K562 (cell line): ENCODE data around the gene CD46. TPM values are rescaled to one million over a fixed set of nuclear protein-coding genes. Genes with fewer than 3 reads are reported as not detected.

ENCODE experiments used
- ETV5 ChIP-seq: sonication (generic); formaldehyde crosslinking; IDR thresholded peaks from 2 replicates; pipeline ENCODE4 v1.4.0; 2020; ENCODE audit warnings: low read depth, mild to moderate bottlenecking, missing genetic modification reagents
- FUS ChIP-seq: fragments of 200-400 bp; formaldehyde crosslinking; optimal IDR thresholded peaks from 2 replicates; pipeline ENCODE3; 2017; ENCODE audit warnings: low read depth, low read length
- GATAD2A ChIP-seq: fragments of 450-650 bp; IDR thresholded peaks from 2 replicates; pipeline ENCODE4 v1.6.1; 2017
- MIER1 ChIP-seq: fragments of 450-650 bp; IDR thresholded peaks from 2 replicates; pipeline ENCODE4 v1.6.1; 2016; ENCODE audit warnings: antibody characterized with exemption, mild to moderate bottlenecking, low read depth
- MYNN ChIP-seq, 2 experiments: sonication (generic); formaldehyde crosslinking in 1 of 2; IDR thresholded peaks; 2 replicates each; pipeline versions ENCODE4 v1.5.0 to v1.6.1; 2016 to 2020; ENCODE audit warnings: antibody characterized with exemption in 1 of 2, missing genetic modification reagents in 1 of 2
- RAD51 ChIP-seq: fragments of 450-650 bp; IDR thresholded peaks from 2 replicates; pipeline ENCODE4 v1.7.1; 2016; ENCODE audit warnings: low read depth, mild to moderate bottlenecking, borderline replicate concordance
- ZNF3 ChIP-seq: fragments of 250-450 bp; sonication (Bioruptor Pico); IDR thresholded peaks from 2 replicates; pipeline ENCODE4 v1.5.0; 2021; ENCODE audit warnings: mild to moderate bottlenecking, moderate library complexity
- polyA plus RNA-seq, 8 experiments: library from polyadenylated mRNA; depleted of rRNA in 4 of 8; stranded (reverse) in 5 of 8; unstranded in 3 of 8; fragments of >200 nt; fragmentation: Nextera tagmentation in 2 of 8; fragmentation: Illumina TruSeq in 1 of 8; extraction: Ambion mirVana in 2 of 8; extraction: Trizol in 1 of 8; gene quantifications; 2 replicates each; pipeline versions ENCODE4 v1.2.1 to v1.2.3, GENCODE V29; 2011 to 2014; ENCODE audit warnings: inconsistent platforms in 1 of 8, missing spikeins in 1 of 8
- total RNA-seq, 7 experiments: library from RNA; depleted of rRNA in 6 of 7; stranded (reverse); fragments of >200 nt in 6 of 7; fragmentation: Illumina TruSeq in 2 of 7; extraction: Trizol in 2 of 7; gene quantifications; 2 replicates each; pipeline versions ENCODE4 v1.2.1 to v1.2.3, GENCODE V29; 2011 to 2021; ENCODE audit warnings: low replicate concordance in 1 of 7
- TF ChIP-seq, protein P1 (sequence below): IDR thresholded peaks from 3 replicates; pipeline ENCODE4 v1.6.1; 2011; ENCODE audit warnings: borderline replicate concordance, mild to moderate bottlenecking; ENCODE audit not compliant: insufficient read length, insufficient read depth
- TF ChIP-seq, protein P2 (sequence below): sonication (generic); formaldehyde crosslinking; IDR thresholded peaks from 2 replicates; pipeline ENCODE4 v1.8.1; 2023; ENCODE audit warnings: mild to moderate bottlenecking, missing genetic modification reagents, moderate library complexity
- TF ChIP-seq, protein P3 (sequence below), 2 experiments: fragments of 450-650 bp in 1 of 2; sonication (generic) in 1 of 2; formaldehyde crosslinking in 1 of 2; IDR thresholded peaks in 1 of 2; conservative IDR thresholded peaks in 1 of 2; 2 replicates each; pipeline versions ENCODE4 v1.6.1 to v1.8.1; 2016 to 2023; ENCODE audit warnings: mild to moderate bottlenecking in 2 of 2, moderate library complexity in 2 of 2, inconsistent platforms in 1 of 2, missing genetic modification reagents in 1 of 2
- TF ChIP-seq, protein P4 (sequence below): fragments of 250-450 bp; sonication (Bioruptor Pico); IDR thresholded peaks from 2 replicates; pipeline ENCODE4 v1.9.0; 2021; ENCODE audit warnings: mild to moderate bottlenecking, inconsistent platforms
- TF ChIP-seq, protein P5 (sequence below): fragments of 250-450 bp; sonication (Bioruptor Pico); IDR thresholded peaks from 2 replicates; pipeline ENCODE4 v1.4.0; 2020; ENCODE audit warnings: borderline replicate concordance
- TF ChIP-seq, protein P6 (sequence below): fragments of 250-450 bp; sonication (Bioruptor Pico); IDR thresholded peaks from 2 replicates; pipeline ENCODE4 v1.5.1; 2021; ENCODE audit warnings: mild to moderate bottlenecking
- TF ChIP-seq, protein P7 (sequence below): fragments of 450-650 bp; conservative IDR thresholded peaks from 2 replicates; pipeline ENCODE4 v1.6.1; 2016; ENCODE audit warnings: missing genetic modification characterization, low read depth, mild to moderate bottlenecking, control low read depth, missing compliant biosample characterization

Gene CD46
- total and polyA plus RNA-seq, 9 of the 15 experiments (the other 6 are each of a cell fraction or from before 2014, with no cell fraction given), result 87.9 to 374 (median 156) TPM

DNA sequence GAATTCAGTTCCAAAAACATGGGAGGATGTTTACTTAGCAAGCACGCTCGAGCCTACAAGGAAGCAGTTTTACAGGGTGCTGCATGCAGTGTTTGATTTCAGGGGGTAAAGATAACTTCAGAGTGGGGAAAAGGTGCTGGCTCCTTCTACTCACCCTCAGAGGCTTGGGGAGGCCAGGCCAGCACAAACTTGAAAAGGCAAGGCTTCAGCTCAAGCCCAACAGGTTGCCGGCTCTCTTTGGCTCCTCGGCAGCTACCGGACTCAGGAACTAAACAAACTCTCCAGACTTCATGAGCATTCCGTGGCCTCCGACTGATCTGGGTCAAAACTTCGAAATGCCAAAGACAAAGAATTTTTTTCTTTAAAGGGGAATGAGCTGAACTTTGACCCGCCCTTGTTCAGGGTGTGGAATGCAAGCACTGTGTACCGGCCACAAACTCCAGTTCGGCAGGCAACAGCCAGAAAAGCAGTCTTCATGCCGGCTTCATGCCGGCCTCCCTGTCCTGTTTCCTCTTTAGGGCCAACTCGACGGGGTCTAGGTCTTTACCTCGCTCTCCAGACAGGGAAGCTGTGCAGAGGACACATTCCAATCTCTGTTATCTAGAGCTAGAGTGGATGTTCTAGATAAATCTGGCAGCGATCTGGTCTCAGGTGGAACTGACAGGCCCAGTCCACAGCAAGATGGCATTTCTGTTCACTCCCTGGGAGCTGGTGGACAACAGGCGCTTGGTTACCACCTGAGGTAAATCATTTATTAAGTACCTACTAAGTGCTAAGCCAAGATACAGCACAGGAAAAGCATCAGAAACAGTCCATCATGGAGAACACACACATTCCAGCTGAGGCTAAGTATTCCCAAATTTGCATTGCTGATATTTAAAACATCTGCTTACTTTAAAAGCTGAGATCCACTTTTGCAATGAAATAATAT lies 75.0 kb downstream of the CD46 start (continued):
- TF ChIP-seq ZNF3 (no peak), MYNN (IDR thresholded peaks at IDR 0.05) (no peak), MYNN (CRISPR knock-in tag; IDR thresholded peaks at IDR 0.05) (no peak), MIER1 (no peak), RAD51 (no peak), GATAD2A (no peak), ETV5 (CRISPR knock-in tag) (no peak), FUS (no peak)
- TF ChIP-seq, protein P1, sequence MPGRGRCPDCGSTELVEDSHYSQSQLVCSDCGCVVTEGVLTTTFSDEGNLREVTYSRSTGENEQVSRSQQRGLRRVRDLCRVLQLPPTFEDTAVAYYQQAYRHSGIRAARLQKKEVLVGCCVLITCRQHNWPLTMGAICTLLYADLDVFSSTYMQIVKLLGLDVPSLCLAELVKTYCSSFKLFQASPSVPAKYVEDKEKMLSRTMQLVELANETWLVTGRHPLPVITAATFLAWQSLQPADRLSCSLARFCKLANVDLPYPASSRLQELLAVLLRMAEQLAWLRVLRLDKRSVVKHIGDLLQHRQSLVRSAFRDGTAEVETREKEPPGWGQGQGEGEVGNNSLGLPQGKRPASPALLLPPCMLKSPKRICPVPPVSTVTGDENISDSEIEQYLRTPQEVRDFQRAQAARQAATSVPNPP, result no peak
- TF ChIP-seq, protein P2, sequence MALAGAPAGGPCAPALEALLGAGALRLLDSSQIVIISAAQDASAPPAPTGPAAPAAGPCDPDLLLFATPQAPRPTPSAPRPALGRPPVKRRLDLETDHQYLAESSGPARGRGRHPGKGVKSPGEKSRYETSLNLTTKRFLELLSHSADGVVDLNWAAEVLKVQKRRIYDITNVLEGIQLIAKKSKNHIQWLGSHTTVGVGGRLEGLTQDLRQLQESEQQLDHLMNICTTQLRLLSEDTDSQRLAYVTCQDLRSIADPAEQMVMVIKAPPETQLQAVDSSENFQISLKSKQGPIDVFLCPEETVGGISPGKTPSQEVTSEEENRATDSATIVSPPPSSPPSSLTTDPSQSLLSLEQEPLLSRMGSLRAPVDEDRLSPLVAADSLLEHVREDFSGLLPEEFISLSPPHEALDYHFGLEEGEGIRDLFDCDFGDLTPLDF (CRISPR knock-in tag), result no peak
- TF ChIP-seq, protein P3, sequence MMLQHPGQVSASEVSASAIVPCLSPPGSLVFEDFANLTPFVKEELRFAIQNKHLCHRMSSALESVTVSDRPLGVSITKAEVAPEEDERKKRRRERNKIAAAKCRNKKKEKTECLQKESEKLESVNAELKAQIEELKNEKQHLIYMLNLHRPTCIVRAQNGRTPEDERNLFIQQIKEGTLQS (IDR thresholded peaks at IDR 0.05), result no peak
- TF ChIP-seq, protein P3 (CRISPR knock-in tag; conservative IDR thresholded peaks at IDR 0.05), result no peak
- TF ChIP-seq, protein P4, sequence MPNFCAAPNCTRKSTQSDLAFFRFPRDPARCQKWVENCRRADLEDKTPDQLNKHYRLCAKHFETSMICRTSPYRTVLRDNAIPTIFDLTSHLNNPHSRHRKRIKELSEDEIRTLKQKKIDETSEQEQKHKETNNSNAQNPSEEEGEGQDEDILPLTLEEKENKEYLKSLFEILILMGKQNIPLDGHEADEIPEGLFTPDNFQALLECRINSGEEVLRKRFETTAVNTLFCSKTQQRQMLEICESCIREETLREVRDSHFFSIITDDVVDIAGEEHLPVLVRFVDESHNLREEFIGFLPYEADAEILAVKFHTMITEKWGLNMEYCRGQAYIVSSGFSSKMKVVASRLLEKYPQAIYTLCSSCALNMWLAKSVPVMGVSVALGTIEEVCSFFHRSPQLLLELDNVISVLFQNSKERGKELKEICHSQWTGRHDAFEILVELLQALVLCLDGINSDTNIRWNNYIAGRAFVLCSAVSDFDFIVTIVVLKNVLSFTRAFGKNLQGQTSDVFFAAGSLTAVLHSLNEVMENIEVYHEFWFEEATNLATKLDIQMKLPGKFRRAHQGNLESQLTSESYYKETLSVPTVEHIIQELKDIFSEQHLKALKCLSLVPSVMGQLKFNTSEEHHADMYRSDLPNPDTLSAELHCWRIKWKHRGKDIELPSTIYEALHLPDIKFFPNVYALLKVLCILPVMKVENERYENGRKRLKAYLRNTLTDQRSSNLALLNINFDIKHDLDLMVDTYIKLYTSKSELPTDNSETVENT (CRISPR knock-in tag), result no peak
- TF ChIP-seq, protein P5, sequence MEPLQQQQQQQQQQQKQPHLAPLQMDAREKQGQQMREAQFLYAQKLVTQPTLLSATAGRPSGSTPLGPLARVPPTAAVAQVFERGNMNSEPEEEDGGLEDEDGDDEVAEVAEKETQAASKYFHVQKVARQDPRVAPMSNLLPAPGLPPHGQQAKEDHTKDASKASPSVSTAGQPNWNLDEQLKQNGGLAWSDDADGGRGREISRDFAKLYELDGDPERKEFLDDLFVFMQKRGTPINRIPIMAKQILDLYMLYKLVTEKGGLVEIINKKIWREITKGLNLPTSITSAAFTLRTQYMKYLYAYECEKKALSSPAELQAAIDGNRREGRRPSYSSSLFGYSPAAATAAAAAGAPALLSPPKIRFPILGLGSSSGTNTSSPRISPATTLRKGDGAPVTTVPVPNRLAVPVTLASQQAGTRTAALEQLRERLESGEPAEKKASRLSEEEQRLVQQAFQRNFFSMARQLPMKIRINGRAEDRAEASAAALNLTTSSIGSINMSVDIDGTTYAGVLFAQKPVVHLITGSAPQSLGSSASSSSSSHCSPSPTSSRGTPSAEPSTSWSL (CRISPR knock-in tag), result 0 out of 2 replicates have a peak, but pooled peaks have one; percentile 23
- TF ChIP-seq, protein P6, sequence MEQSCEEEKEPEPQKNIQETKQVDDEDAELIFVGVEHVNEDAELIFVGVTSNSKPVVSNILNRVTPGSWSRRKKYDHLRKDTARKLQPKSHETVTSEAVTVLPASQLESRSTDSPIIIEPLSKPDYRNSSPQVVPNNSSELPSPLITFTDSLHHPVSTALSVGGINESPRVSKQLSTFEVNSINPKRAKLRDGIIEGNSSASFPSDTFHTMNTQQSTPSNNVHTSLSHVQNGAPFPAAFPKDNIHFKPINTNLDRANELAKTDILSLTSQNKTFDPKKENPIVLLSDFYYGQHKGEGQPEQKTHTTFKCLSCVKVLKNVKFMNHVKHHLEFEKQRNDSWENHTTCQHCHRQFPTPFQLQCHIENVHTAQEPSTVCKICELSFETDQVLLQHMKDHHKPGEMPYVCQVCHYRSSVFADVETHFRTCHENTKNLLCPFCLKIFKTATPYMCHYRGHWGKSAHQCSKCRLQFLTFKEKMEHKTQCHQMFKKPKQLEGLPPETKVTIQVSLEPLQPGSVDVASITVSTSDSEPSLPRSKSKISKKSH, result no peak
- TF ChIP-seq, protein P7, sequence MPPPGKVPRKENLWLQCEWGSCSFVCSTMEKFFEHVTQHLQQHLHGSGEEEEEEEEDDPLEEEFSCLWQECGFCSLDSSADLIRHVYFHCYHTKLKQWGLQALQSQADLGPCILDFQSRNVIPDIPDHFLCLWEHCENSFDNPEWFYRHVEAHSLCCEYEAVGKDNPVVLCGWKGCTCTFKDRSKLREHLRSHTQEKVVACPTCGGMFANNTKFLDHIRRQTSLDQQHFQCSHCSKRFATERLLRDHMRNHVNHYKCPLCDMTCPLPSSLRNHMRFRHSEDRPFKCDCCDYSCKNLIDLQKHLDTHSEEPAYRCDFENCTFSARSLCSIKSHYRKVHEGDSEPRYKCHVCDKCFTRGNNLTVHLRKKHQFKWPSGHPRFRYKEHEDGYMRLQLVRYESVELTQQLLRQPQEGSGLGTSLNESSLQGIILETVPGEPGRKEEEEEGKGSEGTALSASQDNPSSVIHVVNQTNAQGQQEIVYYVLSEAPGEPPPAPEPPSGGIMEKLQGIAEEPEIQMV (tag), result no peak
